Measurements from ENCODE around the gene ANKRD40CL. TPM values are rescaled to one million over a fixed set of nuclear protein-coding genes. Genes with fewer than 3 reads are reported as not detected.

ANKRD40CL gene
- total RNA-seq, 1 experiment from 2014 or later, result not detected

DNA sequence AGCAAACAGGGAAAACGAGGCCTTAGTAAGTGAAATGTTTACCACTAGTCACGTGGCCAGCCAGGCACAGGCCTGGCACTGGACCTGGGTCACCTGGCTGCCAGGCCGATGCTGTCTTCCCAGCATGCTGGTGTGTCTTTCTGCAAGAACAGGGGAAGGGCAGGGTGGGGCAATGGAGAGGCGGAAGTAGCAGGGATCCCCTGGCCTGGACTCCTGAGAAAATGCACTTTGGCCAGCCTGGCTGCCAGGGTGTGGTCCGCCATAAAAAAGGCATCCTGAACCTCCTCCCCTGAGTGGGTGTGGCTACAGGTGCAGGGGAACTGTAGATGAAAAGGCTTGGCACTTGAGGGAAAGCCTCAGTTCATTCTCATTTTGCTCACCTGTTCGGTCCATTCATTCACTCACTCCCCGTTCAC lies 1.0 kb upstream of the ANKRD40CL start:
- CTCF ChIA-PET, result interaction anchor here (1.5 kb wide), 1 partner anchor 73 kb away, joined by 6 read pairs; no protein-coding TSS in a partner anchor
- Mint-ChIP-seq H3K27me3 (ENCODE audit: insufficient read depth, unreplicated experiment) (no peaks in the 10 kb centered on the region), H3K27ac (ENCODE audit: low read depth, unreplicated experiment) (no peak overlapping the region), H3K9me3 (ENCODE audit: unreplicated experiment) (no peaks in the 10 kb centered on the region), H3K36me3 (ENCODE audit: insufficient read depth, unreplicated experiment) (no peaks in the 10 kb centered on the region), H3K4me3 (ENCODE audit: unreplicated experiment) (no peak overlapping the region), H3K4me1 (ENCODE audit: insufficient read depth, unreplicated experiment) (peaks cover 8% of the 10 kb centered on the region)
- DNase-seq (ENCODE audit: unreplicated experiment), result peak; percentile 69
- BruUV-seq (replicated peaks), result no TSS peak
- TF ChIP-seq CTCF (IDR thresholded peaks at IDR 0.05; ENCODE audit: unreplicated experiment), result no peak
- POLR2A ChIA-PET, result interaction anchor here (0.6 to 1.3 kb wide), 4 partner anchors 10 to 45 kb away, joined by 3 to 6 read pairs (median 4); no protein-coding TSS in a partner anchor
- intact Hi-C loops (cut with micrococcal nuclease), result no loop called here

- TF ChIP-seq CTCF (IDR thresholded peaks at IDR 0.05; ENCODE audit: unreplicated experiment), result no peak
- DNase-seq (ENCODE audit: unreplicated experiment), result no peak
- Mint-ChIP-seq H3K36me3 (ENCODE audit: insufficient read depth, unreplicated experiment) (no peaks in the 10 kb centered on the region), H3K9me3 (ENCODE audit: unreplicated experiment) (no peaks in the 10 kb centered on the region), H3K27ac (ENCODE audit: low read depth, unreplicated experiment) (no peak overlapping the region), H3K4me3 (ENCODE audit: unreplicated experiment) (no peak overlapping the region), H3K27me3 (ENCODE audit: insufficient read depth, unreplicated experiment) (no peaks in the 10 kb centered on the region), H3K4me1 (ENCODE audit: insufficient read depth, unreplicated experiment) (peaks cover 12% of the 10 kb centered on the region)
- ChIA-PET CTCF (interaction anchor here (0.9 to 1.0 kb wide), 2 partner anchors 17 to 75 kb away, joined by 3 to 4 read pairs; no protein-coding TSS in a partner anchor), POLR2A (interaction anchor here (0.6 to 1.4 kb wide), 4 partner anchors 11 to 59 kb away, joined by 3 to 4 read pairs (median 4); partner anchors contain the start of gene ANKRD40)
- intact Hi-C loops (cut with micrococcal nuclease), result no loop called here
- no TSS peak for BruUV-seq (replicated peaks)
Observed at GRCh38 chr17:50767030-50767429, 288 bp downstream of the ANKRD40CL start.

DNA sequence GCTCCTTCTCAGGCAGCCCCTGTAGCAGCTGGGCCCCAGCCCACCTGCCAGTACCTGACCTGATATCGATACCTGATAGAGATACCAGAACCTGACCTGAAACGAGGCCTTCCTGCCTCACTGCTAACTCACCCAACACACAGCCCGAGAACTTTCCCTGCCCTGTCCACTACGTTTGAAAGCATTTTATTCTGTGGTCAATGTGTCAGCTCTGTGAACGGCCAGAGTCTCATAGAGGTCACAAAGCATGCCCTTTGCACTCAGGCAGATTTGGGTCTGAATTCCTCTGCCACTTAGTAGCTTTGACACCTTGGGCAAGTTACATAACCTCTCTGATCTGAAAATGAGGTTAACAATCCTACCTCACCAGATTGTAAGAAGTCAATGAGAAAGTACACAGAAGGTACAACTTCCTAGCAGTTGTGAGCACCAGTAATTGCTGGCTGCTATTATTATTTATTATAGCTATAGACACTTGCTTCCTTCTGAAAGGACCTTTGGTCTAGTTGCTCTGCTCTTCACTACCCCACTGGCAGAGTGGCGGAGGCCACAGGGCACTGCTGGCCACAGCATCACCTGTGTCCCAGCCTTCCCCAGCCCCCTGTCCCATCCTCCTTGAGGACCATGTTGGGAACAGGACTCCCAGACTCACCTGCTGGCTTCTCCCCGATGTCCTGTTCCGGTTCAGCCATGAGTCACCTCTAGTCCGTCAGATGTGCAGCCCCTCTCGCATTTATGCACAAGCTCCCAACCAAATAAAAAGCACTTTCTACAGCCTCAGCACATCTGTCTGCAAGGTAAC lies 895 bp downstream of the ANKRD40CL start:
- H3K9me3 Mint-ChIP-seq (ENCODE audit: unreplicated experiment), result no peaks in the 10 kb centered on the region
- peaks cover 12% of the 10 kb centered on the region for H3K4me1 Mint-ChIP-seq (ENCODE audit: insufficient read depth, unreplicated experiment)
- DNase-seq (ENCODE audit: unreplicated experiment), result no peak
- H3K27ac Mint-ChIP-seq (ENCODE audit: low read depth, unreplicated experiment), result no peak overlapping the region
- H3K4me3 Mint-ChIP-seq (ENCODE audit: unreplicated experiment), result no peak overlapping the region
- ChIA-PET POLR2A (interaction anchor here (0.6 to 1.4 kb wide), 4 partner anchors 10 to 60 kb away, joined by 3 to 4 read pairs (median 3); partner anchors contain the start of gene ANKRD40), CTCF (interaction anchor here (1.0 kb wide), 1 partner anchor 76 kb away, joined by 4 read pairs; no protein-coding TSS in a partner anchor)
- no peaks in the 10 kb centered on the region for H3K27me3 Mint-ChIP-seq (ENCODE audit: insufficient read depth, unreplicated experiment)
- no peaks in the 10 kb centered on the region for H3K36me3 Mint-ChIP-seq (ENCODE audit: insufficient read depth, unreplicated experiment)
- intact Hi-C loops (cut with micrococcal nuclease), result no loop called here
- no peak for TF ChIP-seq CTCF (IDR thresholded peaks at IDR 0.05; ENCODE audit: unreplicated experiment)
- BruUV-seq (replicated peaks), result no TSS peak

- no peak overlapping the region for H3K27ac Mint-ChIP-seq (ENCODE audit: low read depth, unreplicated experiment)
Observed at GRCh38 chr17:50765454-50766221, 1.7 kb downstream of the ANKRD40CL start.

More at GRCh38 chr17:50765454-50766221, 1.7 kb downstream of the ANKRD40CL start:
- ChIA-PET CTCF (interaction anchor here (0.5 kb wide), 1 partner anchor 237 kb away, joined by 4 read pairs; no protein-coding TSS in a partner anchor), POLR2A (interaction anchor here (1.0 kb wide), 2 partner anchors 9 to 59 kb away, joined by 3 read pairs; no protein-coding TSS in a partner anchor)
- intact Hi-C loops (cut with micrococcal nuclease), result no loop called here
- Mint-ChIP-seq H3K4me1 (ENCODE audit: insufficient read depth, unreplicated experiment) (peaks cover 12% of the 10 kb centered on the region), H3K4me3 (ENCODE audit: unreplicated experiment) (no peak overlapping the region), H3K36me3 (ENCODE audit: insufficient read depth, unreplicated experiment) (no peaks in the 10 kb centered on the region), H3K9me3 (ENCODE audit: unreplicated experiment) (no peaks in the 10 kb centered on the region), H3K27me3 (ENCODE audit: insufficient read depth, unreplicated experiment) (no peaks in the 10 kb centered on the region)
- no peak for TF ChIP-seq CTCF (IDR thresholded peaks at IDR 0.05; ENCODE audit: unreplicated experiment)
- no peak for DNase-seq (ENCODE audit: unreplicated experiment)
- no TSS peak for BruUV-seq (replicated peaks)
